ENCODE data around the gene PLXNC1. TPM values are rescaled to one million over a fixed set of nuclear protein-coding genes. Genes with fewer than 3 reads are reported as not detected.

The PLXNC1 gene
- total RNA-seq, 6 donors from 2014 or later, result 14.1 to 51.3 (median 24.6) TPM

DNA sequence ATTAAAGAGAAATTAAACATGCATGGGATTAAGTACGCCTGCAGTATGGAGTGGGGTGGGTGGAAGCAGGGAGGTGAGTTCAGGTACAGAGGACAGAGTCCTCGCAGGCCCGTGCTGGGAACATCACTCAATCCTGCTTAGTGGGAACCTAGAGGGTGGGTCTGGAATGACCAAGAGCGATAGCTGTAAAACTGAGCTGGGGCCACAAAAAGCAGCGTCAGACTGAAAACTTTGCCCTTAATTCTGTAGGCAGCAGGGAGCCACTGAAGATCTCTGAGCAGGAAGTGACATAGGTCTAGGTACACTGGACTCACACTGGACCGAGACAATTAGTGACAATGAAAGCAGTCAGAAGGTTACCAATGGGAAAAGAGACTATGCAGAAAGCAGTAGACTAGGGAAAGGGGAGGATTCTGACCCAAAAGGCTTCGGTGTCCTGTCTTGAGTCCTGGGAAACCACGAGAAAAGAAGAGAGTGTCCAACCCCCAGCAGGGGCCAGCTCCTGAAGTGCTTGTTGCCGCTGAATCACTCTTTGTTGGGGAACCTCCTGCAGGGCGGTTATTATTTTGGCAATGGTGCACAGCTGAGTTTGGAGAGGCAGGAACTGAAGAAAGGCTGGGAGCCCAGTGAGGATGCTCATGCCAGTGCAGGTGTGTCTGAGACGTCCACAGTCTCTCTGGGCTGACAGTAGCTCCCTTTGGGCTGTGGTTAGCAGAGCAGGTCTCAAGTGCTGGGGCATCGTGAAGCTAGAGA, 97.4 kb downstream of the PLXNC1 start:
- WGBS, 2 donors, result 78 to 80% methylated on average over 11 to 12 of the region's 12 CpGs
- TF ChIP-seq EP300 (IDR thresholded peaks at IDR 0.05), result no peak
- Histone ChIP-seq H3K4me3 (no peak overlapping the region), H3K27ac (no peak overlapping the region), H3K4me1 (peaks cover 0 to 15% (median 2%) of the 10 kb centered on the region in 4 donors), H3K9me3 (no peaks in the 10 kb centered on the region), H3K27me3 (no peaks in the 10 kb centered on the region), H3K36me3 (peaks cover 0 to 15% (median 0%) of the 10 kb centered on the region in 4 donors)
- ATAC-seq (ENCODE audit: low FRiP score in 2 of 2) (no peak), DNase-seq (no peak)

DNA sequence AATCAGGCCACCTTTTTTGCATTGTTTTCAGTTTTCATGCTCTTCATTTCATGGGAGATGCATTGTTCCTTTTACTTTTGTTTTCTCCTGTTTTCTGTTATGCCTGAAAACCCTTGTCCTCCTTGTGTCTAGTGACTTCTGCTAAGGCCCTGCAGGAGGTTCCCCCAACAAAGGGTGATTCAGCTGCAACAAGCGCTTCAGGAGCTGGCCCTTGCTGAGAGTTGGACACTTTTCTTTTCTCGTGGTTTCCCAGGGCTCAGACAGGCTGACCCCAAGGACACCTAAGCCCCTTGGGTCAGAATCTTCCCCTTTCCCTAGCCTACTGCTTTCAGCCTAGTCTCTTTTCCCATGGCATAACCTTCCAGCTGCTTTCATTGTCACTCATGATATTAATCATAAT, 98.9 kb downstream of the PLXNC1 start:
- Histone ChIP-seq H3K9me3 (no peaks in the 10 kb centered on the region), H3K4me1 (peaks cover 0 to 15% (median 2%) of the 10 kb centered on the region in 4 donors), H3K36me3 (peaks cover 0 to 22% (median 0%) of the 10 kb centered on the region in 4 donors), H3K27me3 (no peaks in the 10 kb centered on the region), H3K27ac (no peak overlapping the region), H3K4me3 (no peak overlapping the region)
- WGBS, 2 donors, result 36 to 65% methylated on average over 2 of the region's 2 CpGs
- ATAC-seq (ENCODE audit: low FRiP score in 2 of 2), result no peak
- no peak for DNase-seq
- TF ChIP-seq POLR2A (IDR thresholded peaks at IDR 0.05), result no peak
- TF ChIP-seq, protein P1, sequence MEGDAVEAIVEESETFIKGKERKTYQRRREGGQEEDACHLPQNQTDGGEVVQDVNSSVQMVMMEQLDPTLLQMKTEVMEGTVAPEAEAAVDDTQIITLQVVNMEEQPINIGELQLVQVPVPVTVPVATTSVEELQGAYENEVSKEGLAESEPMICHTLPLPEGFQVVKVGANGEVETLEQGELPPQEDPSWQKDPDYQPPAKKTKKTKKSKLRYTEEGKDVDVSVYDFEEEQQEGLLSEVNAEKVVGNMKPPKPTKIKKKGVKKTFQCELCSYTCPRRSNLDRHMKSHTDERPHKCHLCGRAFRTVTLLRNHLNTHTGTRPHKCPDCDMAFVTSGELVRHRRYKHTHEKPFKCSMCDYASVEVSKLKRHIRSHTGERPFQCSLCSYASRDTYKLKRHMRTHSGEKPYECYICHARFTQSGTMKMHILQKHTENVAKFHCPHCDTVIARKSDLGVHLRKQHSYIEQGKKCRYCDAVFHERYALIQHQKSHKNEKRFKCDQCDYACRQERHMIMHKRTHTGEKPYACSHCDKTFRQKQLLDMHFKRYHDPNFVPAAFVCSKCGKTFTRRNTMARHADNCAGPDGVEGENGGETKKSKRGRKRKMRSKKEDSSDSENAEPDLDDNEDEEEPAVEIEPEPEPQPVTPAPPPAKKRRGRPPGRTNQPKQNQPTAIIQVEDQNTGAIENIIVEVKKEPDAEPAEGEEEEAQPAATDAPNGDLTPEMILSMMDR (IDR thresholded peaks at IDR 0.05), result no peak
- no peak for TF ChIP-seq EP300 (IDR thresholded peaks at IDR 0.05)
- no peak for TF ChIP-seq POLR2AphosphoS5 (IDR thresholded peaks at IDR 0.05)

DNA sequence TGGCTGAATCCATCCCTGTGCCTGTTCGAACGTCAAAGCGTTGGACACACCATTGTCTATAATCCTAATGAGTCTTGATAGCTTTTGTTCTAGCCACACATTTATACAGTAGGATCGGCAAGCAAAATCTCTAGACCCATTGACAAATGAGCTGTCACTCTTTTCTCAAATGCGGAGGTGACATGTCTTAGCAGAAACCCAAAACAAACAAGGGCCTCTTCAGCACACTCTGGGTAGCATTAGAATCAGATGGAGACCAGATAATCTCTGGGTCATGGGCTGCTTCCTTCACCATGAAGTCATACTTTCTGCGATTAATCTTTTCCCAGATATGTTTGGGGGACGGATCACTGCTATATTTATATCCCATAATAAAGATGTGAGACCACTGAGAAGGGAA, 100.2 kb downstream of the PLXNC1 start:
- DNase-seq (no peak), ATAC-seq (ENCODE audit: low FRiP score in 2 of 2) (no peak)
- TF ChIP-seq, protein P1 (IDR thresholded peaks at IDR 0.05), result no peak
- Histone ChIP-seq H3K4me3 (no peak overlapping the region), H3K4me1 (peaks cover 0 to 15% (median 0%) of the 10 kb centered on the region in 4 donors), H3K27me3 (no peaks in the 10 kb centered on the region), H3K27ac (no peak overlapping the region), H3K9me3 (no peaks in the 10 kb centered on the region), H3K36me3 (peaks cover 0 to 25% (median 0%) of the 10 kb centered on the region in 4 donors)
- 84 to 89% methylated on average over 7 of the region's 7 CpGs for whole genome bisulfite sequencing, 2 donors

DNA sequence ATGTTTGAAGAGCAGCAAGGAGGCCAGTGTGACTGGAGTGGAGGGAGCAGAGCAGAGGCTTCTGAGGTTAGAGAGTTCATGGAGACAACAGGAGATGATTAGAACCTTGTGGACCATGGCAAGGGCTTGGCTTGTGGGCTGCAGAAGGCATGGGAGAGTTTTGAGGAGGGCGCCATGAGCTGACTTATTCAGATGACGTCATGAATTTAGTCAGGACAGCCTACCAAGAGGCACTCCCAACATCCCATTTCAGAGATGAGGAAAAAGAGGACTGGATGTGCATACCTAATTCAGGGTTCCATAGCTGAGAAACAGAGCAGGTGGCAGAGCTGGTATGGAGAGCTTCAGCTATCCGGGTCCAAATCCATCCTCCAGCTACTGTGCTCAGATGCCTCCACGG, 101.8 kb downstream of the PLXNC1 start:
- TF ChIP-seq, protein P1 (IDR thresholded peaks at IDR 0.05), result no peak
- TF ChIP-seq EP300 (IDR thresholded peaks at IDR 0.05) (no peak), POLR2AphosphoS5 (IDR thresholded peaks at IDR 0.05) (no peak), POLR2A (IDR thresholded peaks at IDR 0.05) (no peak)

DNA sequence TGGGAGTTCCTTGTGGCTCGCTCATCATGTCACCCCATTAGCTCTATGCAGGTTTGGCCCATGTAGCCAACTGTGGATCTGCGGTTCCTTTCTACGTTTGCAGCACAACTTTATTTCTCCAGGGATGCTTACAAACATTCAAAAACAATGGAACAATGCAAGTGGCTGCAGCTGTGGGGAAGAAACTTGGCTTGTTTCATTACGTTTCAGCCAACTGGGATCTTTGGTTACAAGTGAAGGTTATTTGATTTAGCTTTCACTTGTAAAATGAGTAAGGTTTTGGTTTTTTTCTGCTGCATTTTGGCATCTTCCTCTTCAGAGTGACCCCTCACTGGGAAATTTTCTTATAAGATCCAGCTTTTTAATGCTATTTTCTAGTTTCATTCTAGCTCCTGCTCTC, 105.9 kb downstream of the PLXNC1 start:
- H3K27me3 ChIP-seq, result no peaks in the 10 kb centered on the region
- no peak for ATAC-seq (ENCODE audit: low FRiP score in 2 of 2)
- no peak for TF ChIP-seq EP300 (IDR thresholded peaks at IDR 0.05)
- TF ChIP-seq, protein P1 (IDR thresholded peaks at IDR 0.05), result no peak
- no peak for TF ChIP-seq POLR2AphosphoS5 (IDR thresholded peaks at IDR 0.05)
- TF ChIP-seq POLR2A (IDR thresholded peaks at IDR 0.05), result no peak
- WGBS, 2 donors, result 80 to 81% methylated on average over 4 of the region's 4 CpGs
- no peak overlapping the region for H3K4me3 ChIP-seq
- H3K36me3 ChIP-seq, result peaks cover 0 to 22% (median 0%) of the 10 kb centered on the region in 4 donors
- peak overlapping the region in 3 of 4 donors; percentile 15 to 37 (median 21) for H3K27ac ChIP-seq
- no peak for DNase-seq
- H3K4me1 ChIP-seq, result peaks cover 0 to 4% (median 1%) of the 10 kb centered on the region in 4 donors
- no peaks in the 10 kb centered on the region for H3K9me3 ChIP-seq

More for the DNA sequence above, 101.8 kb downstream of the PLXNC1 start:
- Histone ChIP-seq H3K27ac (no peak overlapping the region), H3K4me1 (peaks cover 0 to 6% (median 0%) of the 10 kb centered on the region in 4 donors), H3K4me3 (no peak overlapping the region), H3K9me3 (no peaks in the 10 kb centered on the region), H3K36me3 (peaks cover 0 to 25% (median 0%) of the 10 kb centered on the region in 4 donors), H3K27me3 (no peaks in the 10 kb centered on the region)
- ATAC-seq (ENCODE audit: low FRiP score in 2 of 2) (no peak), DNase-seq (no peak)
- 97 to 100% methylated on average over 4 of the region's 4 CpGs for WGBS, 2 donors

Data from upper lobe of left lung (tissue), 6 donors.